Measurements from ENCODE around the gene UEVLD.
"Not testable (repeated sequence)": the region's sequence is repeated elsewhere in the genome, so short reads cannot be mapped to it uniquely, and the experiment has no call there.

Gene UEVLD

GRCh38 chr11:18588297-18589252 is at the start of gene UEVLD:
UEVLD (minus strand) TSS chr11:18588734; CDS start chr11:18588654, 80 bp downstream.
- DNase-seq = peak; percentile 43

- DNase-seq = peak; percentile 94
These were observed 45.9 kb upstream of the UEVLD start, which contains the start of gene SPTY2D1 for GRCh38 chr11:18634140-18635032. SPTY2D1 (minus strand) TSS chr11:18634342; CDS start chr11:18634257, 85 bp downstream.

- no peak for DNase-seq
These were observed 45.0 kb upstream of the UEVLD start for GRCh38 chr11:18633256-18634139.

- no peak for DNase-seq
These were observed 44.3 kb upstream of the UEVLD start for GRCh38 chr11:18632841-18633240.

- DNase-seq = no peak
These were observed 35.6 kb upstream of the UEVLD start for GRCh38 chr11:18624161-18624560.

- DNase-seq = no peak
These were observed 35.2 kb upstream of the UEVLD start for GRCh38 chr11:18623707-18624106.

- DNase-seq = no peak
These were observed 29.9 kb upstream of the UEVLD start for GRCh38 chr11:18618342-18619025.

- peak; percentile 9 for DNase-seq
These were observed 29.3 kb upstream of the UEVLD start for GRCh38 chr11:18617688-18618341.

GRCh38 chr11:18615628-18616392 is 27.3 kb upstream of the UEVLD start:
- no peak for DNase-seq

GRCh38 chr11:18614667-18615066 is 26.1 kb upstream of the UEVLD start:
- DNase-seq = no peak

- no peak for DNase-seq
These were observed 23.9 kb upstream of the UEVLD start for GRCh38 chr11:18612394-18612793.

GRCh38 chr11:18611196-18611595 is 22.7 kb upstream of the UEVLD start:
- no peak for DNase-seq

GRCh38 chr11:18608376-18608775 is 19.8 kb upstream of the UEVLD start:
- DNase-seq = no peak

GRCh38 chr11:18600915-18601569 is 12.5 kb upstream of the UEVLD start:
- DNase-seq = no peak

- DNase-seq = no peak
These were observed 11.3 kb upstream of the UEVLD start, which contains the start of gene MISFA for GRCh38 chr11:18599739-18600230. MISFA (plus strand) TSS chr11:18599789; CDS start chr11:18599929, 140 bp downstream.

- DNase-seq = no peak
These were observed 6.6 kb upstream of the UEVLD start for GRCh38 chr11:18594999-18595749.

- not testable (repeated sequence) for DNase-seq
These were observed 5.6 kb upstream of the UEVLD start for GRCh38 chr11:18594088-18594487.

- DNase-seq = no peak
These were observed 2.0 kb upstream of the UEVLD start for GRCh38 chr11:18590571-18590970.

GRCh38 chr11:18581825-18582224 is 6.7 kb downstream of the UEVLD start:
- DNase-seq = no peak
